WTC11 (cell line): Measurements from ENCODE around the gene KLHL18.

Experiments used
- ELF4 ChIP-seq: sonication (generic); formaldehyde crosslinking; IDR thresholded peaks from 2 replicates; pipeline ENCODE4 v1.8.1; 2022; ENCODE audit warnings: low read depth, mild to moderate bottlenecking, moderate library complexity, missing genetic modification reagents
- TF ChIP-seq, protein P1 (sequence below): sonication (generic); formaldehyde crosslinking; IDR thresholded peaks from 2 replicates; pipeline ENCODE4 v1.8.1; 2023; ENCODE audit warnings: mild to moderate bottlenecking, missing genetic modification reagents, moderate library complexity
- TF ChIP-seq, protein P2 (sequence below): fragments of 200-600 bp; IDR thresholded peaks from 2 replicates; pipeline ENCODE4 v1.8.0; 2022; ENCODE audit warnings: antibody characterized with exemption

DNA sequence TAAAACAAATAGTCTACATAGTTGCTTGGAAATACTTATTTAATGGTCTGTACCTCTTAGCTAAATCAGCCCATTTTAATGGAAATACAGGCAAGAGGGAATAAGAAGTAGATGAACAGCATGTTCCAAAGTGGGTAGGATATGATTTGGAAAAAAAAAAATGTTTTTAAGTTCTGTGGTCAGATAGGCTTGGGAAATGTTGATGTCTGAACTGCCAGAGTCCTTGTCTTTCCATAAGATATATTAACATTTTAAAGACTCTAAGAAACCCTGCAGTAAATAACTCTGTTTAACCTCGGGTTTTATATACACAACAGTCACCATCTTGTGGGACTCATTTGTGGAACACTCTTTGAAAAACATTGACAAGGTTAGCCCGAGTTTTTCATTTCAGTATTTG lies 58.1 kb downstream of the KLHL18 start:
- TF ChIP-seq, protein P1, sequence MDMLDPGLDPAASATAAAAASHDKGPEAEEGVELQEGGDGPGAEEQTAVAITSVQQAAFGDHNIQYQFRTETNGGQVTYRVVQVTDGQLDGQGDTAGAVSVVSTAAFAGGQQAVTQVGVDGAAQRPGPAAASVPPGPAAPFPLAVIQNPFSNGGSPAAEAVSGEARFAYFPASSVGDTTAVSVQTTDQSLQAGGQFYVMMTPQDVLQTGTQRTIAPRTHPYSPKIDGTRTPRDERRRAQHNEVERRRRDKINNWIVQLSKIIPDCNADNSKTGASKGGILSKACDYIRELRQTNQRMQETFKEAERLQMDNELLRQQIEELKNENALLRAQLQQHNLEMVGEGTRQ (CRISPR knock-in tag), result no peak
- TF ChIP-seq, protein P2, sequence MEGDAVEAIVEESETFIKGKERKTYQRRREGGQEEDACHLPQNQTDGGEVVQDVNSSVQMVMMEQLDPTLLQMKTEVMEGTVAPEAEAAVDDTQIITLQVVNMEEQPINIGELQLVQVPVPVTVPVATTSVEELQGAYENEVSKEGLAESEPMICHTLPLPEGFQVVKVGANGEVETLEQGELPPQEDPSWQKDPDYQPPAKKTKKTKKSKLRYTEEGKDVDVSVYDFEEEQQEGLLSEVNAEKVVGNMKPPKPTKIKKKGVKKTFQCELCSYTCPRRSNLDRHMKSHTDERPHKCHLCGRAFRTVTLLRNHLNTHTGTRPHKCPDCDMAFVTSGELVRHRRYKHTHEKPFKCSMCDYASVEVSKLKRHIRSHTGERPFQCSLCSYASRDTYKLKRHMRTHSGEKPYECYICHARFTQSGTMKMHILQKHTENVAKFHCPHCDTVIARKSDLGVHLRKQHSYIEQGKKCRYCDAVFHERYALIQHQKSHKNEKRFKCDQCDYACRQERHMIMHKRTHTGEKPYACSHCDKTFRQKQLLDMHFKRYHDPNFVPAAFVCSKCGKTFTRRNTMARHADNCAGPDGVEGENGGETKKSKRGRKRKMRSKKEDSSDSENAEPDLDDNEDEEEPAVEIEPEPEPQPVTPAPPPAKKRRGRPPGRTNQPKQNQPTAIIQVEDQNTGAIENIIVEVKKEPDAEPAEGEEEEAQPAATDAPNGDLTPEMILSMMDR, result no peak
- no peak for TF ChIP-seq ELF4
